SU-DHL-6 (cell line): ENCODE data around the gene PDIA2.
"Not testable (repeated sequence)": the region's sequence is repeated elsewhere in the genome, so short reads cannot be mapped to it uniquely, and the experiment has no call there.

Experiments used
- H2AFZ ChIP-seq: fragments of 200-600 bp; sonication (generic); 2 replicates; pipeline ENCODE4 v1.6.1; 2014; ENCODE audit warnings: low read depth, mild to moderate bottlenecking, moderate library complexity, mixed read lengths, antibody characterized with exemption, low read length; ENCODE audit not compliant: severe bottlenecking
- H3F3A ChIP-seq: fragments of 200-600 bp; shearing (Covaris generic); 2 replicates; pipeline ENCODE4 v1.6.0; 2016; ENCODE audit warnings: antibody characterized with exemption, mild to moderate bottlenecking; ENCODE audit not compliant: insufficient read depth
- H3K27ac ChIP-seq: fragments of 200-600 bp; sonication (generic); 2 replicates; pipeline ENCODE4 v1.5.1; 2016; ENCODE audit warnings: low read depth, mild to moderate bottlenecking, low read length, moderate library complexity, mixed read lengths
- H3K27me3 ChIP-seq: fragments of 200-600 bp; sonication (generic), shearing (Covaris generic); 2 replicates; pipeline ENCODE4 v1.6.0; 2014; ENCODE audit warnings: mild to moderate bottlenecking, low read length
- H3K36me3 ChIP-seq: fragments of 200-600 bp; sonication (generic); 2 replicates; pipeline ENCODE4 v1.6.1; 2014; ENCODE audit warnings: mild to moderate bottlenecking, low read length, mixed read lengths
- H3K4me2 ChIP-seq: fragments of 300-600, 200-600 bp; shearing (Covaris generic), sonication (generic); 2 replicates; pipeline ENCODE4 v1.6.0; 2014; ENCODE audit warnings: low read length, low read depth, mild to moderate bottlenecking; ENCODE audit not compliant: poor library complexity, severe bottlenecking
- H3K4me3 ChIP-seq: fragments of 200-600 bp; sonication (generic); 2 replicates; pipeline ENCODE4 v1.5.1; 2014; ENCODE audit warnings: antibody characterized with exemption, low read length, mild to moderate bottlenecking, mixed read lengths; ENCODE audit not compliant: insufficient read depth, poor library complexity, severe bottlenecking
- H3K79me2 ChIP-seq: fragments of 200-600 bp; sonication (generic); 2 replicates; pipeline ENCODE4 v1.6.1; 2014; ENCODE audit warnings: mild to moderate bottlenecking, low read length, moderate library complexity; ENCODE audit not compliant: insufficient read depth
- H3K9ac ChIP-seq: fragments of 200-600 bp; sonication (generic); 2 replicates; pipeline ENCODE4 v1.7.0; 2014; ENCODE audit warnings: mild to moderate bottlenecking, low read length
- H3K9me2 ChIP-seq: fragments of 200-600 bp; sonication (generic); replicated peaks from 2 replicates; pipeline ENCODE4 v1.6.1; 2014; ENCODE audit warnings: low read length; ENCODE audit not compliant: insufficient read depth
- H3K9me3 ChIP-seq: fragments of 200-600 bp; sonication (generic); 2 replicates; pipeline ENCODE4 v1.6.1; 2014; ENCODE audit warnings: low read length, mixed read lengths; ENCODE audit not compliant: insufficient read depth
- H4K20me1 ChIP-seq: fragments of 200-600 bp; sonication (generic); 2 replicates; pipeline ENCODE4 v1.6.1; 2014; ENCODE audit warnings: low read depth, mild to moderate bottlenecking, antibody characterized with exemption, low read length, moderate library complexity, mixed read lengths
- CTCF ChIP-seq: fragments of 200-600 bp; sonication (generic); IDR thresholded peaks from one replicate; pipeline ENCODE4 v1.5.1; 2017; ENCODE audit warnings: antibody characterized with exemption, mild to moderate bottlenecking, low read length, moderate library complexity; ENCODE audit not compliant: insufficient read depth, poor library complexity, severe bottlenecking
- EZH2phosphoT487 ChIP-seq: fragments of 200-600 bp; sonication (generic), shearing (Covaris generic); conservative IDR thresholded peaks from 2 replicates; pipeline ENCODE4 v1.6.1; 2018; ENCODE audit warnings: mild to moderate bottlenecking, antibody characterized with exemption, low read length, moderate library complexity, mixed read lengths

Gene PDIA2

GRCh38 chr16:255183-255582 is 27.8 kb upstream of the PDIA2 start:
- Histone ChIP-seq H3K9ac (no peak overlapping the region), H3K27me3 (no peaks in the 10 kb centered on the region), H3K9me2 (no peaks in the 10 kb centered on the region), H4K20me1 (no peaks in the 10 kb centered on the region), H3K27ac (no peak overlapping the region), H2AFZ (no peak overlapping the region), H3K79me2 (no peaks in the 10 kb centered on the region), H3K9me3 (no peaks in the 10 kb centered on the region), H3K36me3 (no peaks in the 10 kb centered on the region), H3F3A (no peaks in the 10 kb centered on the region), H3K4me2 (no peak overlapping the region), H3K4me3 (no peak overlapping the region)
- TF ChIP-seq CTCF, result no peak
- no peak for TF ChIP-seq EZH2phosphoT487

DNA sequence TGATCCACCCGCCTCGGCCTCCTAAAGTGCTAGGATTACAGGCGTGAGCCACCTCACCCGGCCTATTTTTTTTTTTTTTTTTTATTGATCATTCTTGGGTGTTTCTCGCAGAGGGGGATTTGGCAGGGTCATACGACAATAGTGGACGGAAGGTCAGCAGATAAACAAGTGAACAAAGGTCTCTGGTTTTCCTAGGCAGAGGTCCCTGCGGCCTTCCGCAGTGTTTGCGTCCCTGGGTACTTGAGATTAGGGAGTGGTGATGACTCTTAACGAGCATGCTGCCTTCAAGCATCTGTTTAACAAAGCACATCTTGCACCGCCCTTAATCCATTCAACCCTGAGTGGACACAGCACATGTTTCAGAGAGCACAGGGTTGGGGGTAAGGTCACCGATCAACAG is 24.9 kb upstream of the PDIA2 start:
- H4K20me1 ChIP-seq, H3K27me3 ChIP-seq, H3K79me2 ChIP-seq, H3K9me2 ChIP-seq, H3K27ac ChIP-seq, H2AFZ ChIP-seq, H3K9ac ChIP-seq, H3F3A ChIP-seq, H3K4me2 ChIP-seq, H3K4me3 ChIP-seq, H3K9me3 ChIP-seq, H3K36me3 ChIP-seq: not testable (repeated sequence)

GRCh38 chr16:259226-259625 is 23.7 kb upstream of the PDIA2 start:
- no peaks in the 10 kb centered on the region for H4K20me1 ChIP-seq
- no peak overlapping the region for H3K4me2 ChIP-seq
- H3K36me3 ChIP-seq, result no peaks in the 10 kb centered on the region
- no peaks in the 10 kb centered on the region for H3F3A ChIP-seq
- no peaks in the 10 kb centered on the region for H3K79me2 ChIP-seq
- no peak overlapping the region for H3K9ac ChIP-seq
- no peak overlapping the region for H2AFZ ChIP-seq
- no peak overlapping the region for H3K27ac ChIP-seq
- H3K4me3 ChIP-seq, result no peak overlapping the region
- no peaks in the 10 kb centered on the region for H3K9me3 ChIP-seq
- H3K9me2 ChIP-seq, result no peaks in the 10 kb centered on the region
- TF ChIP-seq EZH2phosphoT487, result no peak
- TF ChIP-seq CTCF, result no peak
- H3K27me3 ChIP-seq, result no peaks in the 10 kb centered on the region

- H3K9ac ChIP-seq, result no peak overlapping the region
- TF ChIP-seq CTCF (no peak), EZH2phosphoT487 (no peak)
- H3F3A ChIP-seq, result no peaks in the 10 kb centered on the region
- H3K4me2 ChIP-seq, result no peak overlapping the region
- no peaks in the 10 kb centered on the region for H3K9me2 ChIP-seq
- no peaks in the 10 kb centered on the region for H4K20me1 ChIP-seq
- H2AFZ ChIP-seq, result no peak overlapping the region
- no peaks in the 10 kb centered on the region for H3K9me3 ChIP-seq
- H3K4me3 ChIP-seq, result no peak overlapping the region
- no peaks in the 10 kb centered on the region for H3K27me3 ChIP-seq
- H3K36me3 ChIP-seq, result no peaks in the 10 kb centered on the region
- no peak overlapping the region for H3K27ac ChIP-seq
- no peaks in the 10 kb centered on the region for H3K79me2 ChIP-seq
Observed at GRCh38 chr16:259814-260253, 23.1 kb upstream of the PDIA2 start.
